CD1c-positive myeloid dendritic cell (primary cell): ENCODE data around the gene UVSSA.
"Not testable (repeated sequence)": the region's sequence is repeated elsewhere in the genome, so short reads cannot be mapped to it uniquely, and the experiment has no call there.

Experiments
- DNase-seq: peaks from one replicate; pipeline ENCODE4 v3.0.0-alpha.2; 2016; ENCODE audit errors: extremely low spot score

The UVSSA gene

DNA sequence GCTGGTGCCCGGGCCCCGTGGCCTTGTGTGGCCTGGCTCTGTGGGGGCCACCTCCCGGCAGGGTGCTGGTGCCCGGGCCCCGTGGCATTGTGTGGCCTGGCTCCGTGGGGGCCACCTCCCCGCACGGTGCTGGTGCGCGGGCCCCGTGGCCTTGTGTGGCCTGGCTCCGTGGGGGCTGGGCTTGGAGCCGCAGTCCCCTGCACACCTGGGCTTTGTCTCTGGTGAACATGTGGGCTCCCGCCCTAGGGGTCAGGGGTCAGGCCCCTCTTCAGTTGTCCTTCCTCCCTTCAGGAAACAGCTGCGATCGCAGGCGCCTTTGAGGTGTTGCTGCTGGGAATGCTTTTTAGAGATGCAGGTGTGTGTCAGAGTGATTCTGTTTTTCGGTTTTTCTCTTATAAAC is 17.2 kb downstream of the UVSSA start:
- no peak for DNase-seq

DNA sequence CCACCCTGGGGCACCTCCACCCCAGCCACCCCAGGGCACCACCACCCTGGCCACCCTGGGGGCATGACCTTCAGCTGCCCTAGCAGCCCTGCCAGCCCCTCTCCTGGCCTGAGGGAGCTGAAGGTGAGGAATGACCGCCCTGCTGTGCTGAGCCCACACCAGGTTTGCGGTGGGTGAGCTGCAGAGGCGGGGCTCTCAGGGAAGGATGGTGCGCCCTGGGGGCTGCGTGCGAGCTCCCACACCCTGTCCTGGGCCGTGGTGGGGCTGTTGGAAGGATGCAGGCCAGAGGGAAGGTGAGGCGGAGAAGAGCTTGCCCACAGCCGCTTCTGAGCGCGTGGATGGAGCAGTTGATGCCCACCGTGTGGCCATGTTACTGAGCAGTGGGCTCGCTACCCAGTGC is 17.7 kb downstream of the UVSSA start:
- DNase-seq, result no peak

DNA sequence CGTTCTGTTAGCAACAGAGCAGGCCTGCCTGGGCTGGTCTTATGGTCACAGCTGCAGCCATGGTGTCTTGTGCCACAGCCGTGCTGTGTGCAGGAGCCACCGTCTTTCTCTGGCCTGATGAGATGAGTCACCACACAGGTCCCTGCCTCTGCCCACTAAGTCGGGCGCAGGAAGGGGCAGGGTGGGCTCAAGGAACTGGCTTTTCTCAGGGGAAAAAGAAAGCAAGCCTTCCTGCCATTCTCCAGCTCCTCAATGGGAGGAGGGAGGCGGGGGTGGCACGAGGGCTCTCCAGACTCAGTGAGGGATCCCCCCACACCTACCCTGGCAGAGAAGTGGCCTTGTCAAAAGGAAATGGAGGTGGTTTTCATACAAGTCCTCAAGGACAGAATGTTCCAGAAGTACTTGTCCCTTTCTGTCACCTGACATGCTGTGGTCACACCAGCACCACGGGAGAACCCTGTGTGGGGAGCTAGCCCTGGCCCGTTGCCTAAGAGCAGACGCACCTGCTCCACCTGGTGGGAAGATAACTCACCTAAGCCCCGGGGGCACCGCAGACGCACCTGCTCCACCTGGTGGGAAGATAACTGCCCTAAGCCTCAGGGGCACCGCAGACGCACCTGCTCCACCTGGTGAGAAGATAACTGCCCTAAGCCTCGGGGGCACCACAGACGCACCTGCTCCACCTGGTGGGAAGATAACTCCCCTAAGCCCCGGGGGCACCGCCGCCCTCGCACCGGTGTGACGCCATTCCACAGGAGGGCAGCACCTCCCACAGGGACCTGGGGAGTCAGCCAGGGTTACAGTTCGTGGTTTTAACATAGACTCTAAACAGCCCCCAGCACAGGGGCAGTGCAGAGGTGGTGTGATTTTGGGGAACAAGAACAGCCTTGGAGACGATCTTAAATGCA is 18.5 kb downstream of the UVSSA start:
- no peak for DNase-seq

GRCh38 chr4:1366371-1367229 is 19.6 kb downstream of the UVSSA start:
- no peak for DNase-seq

DNA sequence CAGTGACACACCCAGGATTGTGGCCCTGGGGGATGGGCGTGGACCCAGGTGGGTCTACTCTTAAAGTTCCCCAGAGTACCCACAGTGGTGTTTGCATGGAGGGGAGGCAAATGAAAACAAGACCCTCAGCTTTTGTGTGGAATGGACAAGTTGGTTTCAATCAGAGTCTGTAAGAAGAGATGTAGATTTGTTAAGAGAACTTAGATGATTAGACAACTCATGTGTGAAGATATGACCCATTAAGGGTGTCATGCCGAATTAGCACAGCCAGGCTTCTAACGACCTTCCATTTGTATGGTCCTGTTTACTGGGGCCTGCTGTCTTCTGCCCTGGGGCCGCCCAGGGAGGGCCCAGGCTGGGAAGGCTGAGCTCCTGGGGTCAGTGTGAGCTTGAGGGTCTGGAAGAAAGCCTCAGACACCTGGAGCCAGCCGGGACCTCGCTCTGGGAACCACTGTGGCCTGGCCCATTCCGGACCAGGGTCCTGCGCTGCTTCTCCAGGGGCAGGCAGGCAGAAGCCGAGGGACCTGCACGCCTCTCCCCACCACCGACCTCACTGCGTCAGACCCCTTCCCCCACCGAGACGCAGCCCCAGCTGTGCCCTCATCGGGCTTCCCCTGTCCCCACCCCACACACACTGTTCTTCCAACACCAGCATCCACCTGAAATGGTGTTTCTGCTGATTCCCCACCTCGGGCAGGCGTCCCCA is 20.4 kb downstream of the UVSSA start:
- no peak for DNase-seq

- no peak for DNase-seq
Measured at GRCh38 chr4:1367936-1368289, 20.9 kb downstream of the UVSSA start.

- no peak for DNase-seq
Measured at GRCh38 chr4:1368421-1369090, 21.5 kb downstream of the UVSSA start.

DNA sequence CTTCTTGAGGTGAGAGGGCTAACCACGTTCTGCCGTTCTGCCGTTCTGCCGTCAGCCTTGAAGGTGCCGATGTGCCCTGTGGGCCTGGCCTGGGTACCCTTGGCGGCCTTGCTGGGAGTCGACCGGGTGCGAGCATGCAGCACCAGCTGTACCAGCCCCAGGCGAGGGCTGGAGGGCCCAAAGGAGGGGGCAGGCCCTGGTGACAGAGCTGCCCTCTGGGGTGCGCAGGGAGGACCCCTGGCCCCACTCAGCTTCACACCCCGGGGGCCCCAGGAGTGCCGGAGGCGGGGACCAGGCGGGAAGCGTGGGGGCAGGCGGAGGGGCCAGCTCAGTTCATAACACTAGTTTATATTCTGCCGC is 22.1 kb downstream of the UVSSA start:
- DNase-seq, result no peak

GRCh38 chr4:1369479-1370079 is 22.6 kb downstream of the UVSSA start:
- DNase-seq, result no peak

- DNase-seq, result no peak
Measured at GRCh38 chr4:1370321-1371124, 23.5 kb downstream of the UVSSA start.

- no peak for DNase-seq
Measured at GRCh38 chr4:1371176-1372165, 24.5 kb downstream of the UVSSA start.

GRCh38 chr4:1372576-1372975 is 25.6 kb downstream of the UVSSA start:
- DNase-seq, result not testable (repeated sequence)

DNA sequence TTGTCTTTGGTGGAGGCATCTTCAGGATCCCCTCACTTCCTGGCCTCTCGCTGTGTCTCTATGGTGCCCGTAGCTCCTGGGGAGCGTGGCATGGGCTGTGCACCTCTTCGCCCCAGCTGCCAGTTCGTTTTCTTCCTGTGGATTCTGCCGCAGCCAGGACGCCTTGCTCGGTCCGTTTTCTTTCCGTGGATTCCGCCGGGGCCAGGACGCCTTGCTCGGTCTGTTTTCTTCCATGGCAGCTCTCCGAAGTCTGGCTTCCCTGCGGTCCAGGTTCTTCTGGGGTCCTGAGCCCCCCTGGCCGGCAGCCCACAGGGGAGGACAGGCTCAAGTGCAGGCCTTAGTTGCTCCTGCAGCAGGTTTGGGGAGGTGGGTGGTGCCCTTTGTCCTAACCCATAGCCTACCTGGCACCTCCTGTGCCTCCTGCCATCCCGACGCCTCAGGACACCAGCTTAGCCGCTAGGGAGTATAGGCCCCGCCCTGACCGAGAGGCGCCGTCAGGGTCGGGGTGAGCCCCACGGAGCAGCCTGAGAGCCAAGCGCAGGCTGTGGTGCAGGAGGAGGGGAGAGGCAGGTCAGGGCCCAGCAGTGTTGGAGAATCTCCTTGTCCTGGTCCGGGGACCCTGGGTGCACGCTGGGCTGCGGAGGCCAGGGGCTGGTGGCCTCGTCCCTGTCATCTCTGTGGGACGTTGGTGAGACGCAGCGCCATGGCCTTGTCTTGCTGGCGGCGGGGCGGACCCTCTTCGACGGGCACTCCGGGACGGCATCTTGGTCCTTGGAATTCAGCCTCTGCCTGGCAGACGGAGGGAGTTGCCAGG is 27.1 kb downstream of the UVSSA start:
- no peak for DNase-seq

DNA sequence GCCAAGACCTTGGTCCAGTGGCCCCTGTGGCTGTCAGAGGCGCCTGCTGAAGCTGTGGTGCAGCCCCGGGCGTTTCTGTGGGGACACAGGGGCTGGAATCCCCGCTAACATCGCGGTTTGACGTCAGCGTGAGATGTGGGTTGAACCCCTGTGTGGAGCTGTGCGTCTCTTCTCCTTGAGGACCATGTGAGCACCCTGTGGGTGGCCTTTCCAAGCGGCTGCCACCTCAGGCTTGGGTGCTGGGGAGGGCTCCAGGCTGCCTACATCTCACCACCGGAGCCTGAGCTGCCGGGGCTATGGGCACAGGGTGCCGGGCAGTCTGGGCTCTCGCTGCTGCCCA is 27.7 kb downstream of the UVSSA start:
- no peak for DNase-seq

- no peak for DNase-seq
Measured at GRCh38 chr4:1375051-1375721, 28.2 kb downstream of the UVSSA start.

- DNase-seq, result no peak
Measured at GRCh38 chr4:1375761-1376322, 28.8 kb downstream of the UVSSA start.

DNA sequence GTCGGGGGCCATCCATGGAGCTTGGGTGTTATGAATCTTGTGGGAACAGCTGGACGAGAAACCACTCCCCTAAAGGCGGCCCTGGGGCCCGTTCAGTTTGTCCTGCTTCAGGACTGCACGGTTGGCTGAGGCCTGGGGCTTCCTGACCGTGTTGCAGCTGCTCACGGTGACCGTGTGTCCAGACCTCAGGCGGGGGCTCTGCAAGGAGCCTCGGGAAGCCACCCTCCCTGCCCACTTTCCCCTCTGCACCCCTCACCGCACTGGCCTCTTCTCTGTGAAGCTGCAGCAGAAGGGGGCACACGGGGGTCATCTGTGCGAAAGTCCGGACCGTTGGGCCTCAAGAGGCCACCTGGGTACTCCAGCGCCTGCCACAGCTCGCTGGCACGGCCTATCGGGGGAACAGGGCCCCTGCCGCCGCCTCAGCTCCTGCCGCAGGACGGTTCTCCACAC is 29.4 kb downstream of the UVSSA start:
- no peak for DNase-seq
